ENCODE data around the gene SLAIN1. TPM values are rescaled to one million over a fixed set of nuclear protein-coding genes. Genes with fewer than 3 reads are reported as not detected.

The SLAIN1 gene
- total and polyA plus RNA-seq, 2 donors (not counting 3 experiments of a cell fraction or from before 2014, with no cell fraction given) = 4.1 to 4.3 TPM

GRCh38 chr13:77691871-77692270 lies 5.6 kb upstream of the SLAIN1 start:
- Histone ChIP-seq H3K4me1 (ENCODE audit: control insufficient read depth, extremely low read depth, insufficient read depth, low read length) (no peaks in the 10 kb centered on the region), H3K36me3 (ENCODE audit: control insufficient read depth in 2 of 2, extremely low read depth in 1 of 2, insufficient read depth in 2 of 2, low read length in 2 of 2) (no peaks in the 10 kb centered on the region), H2AFZ (ENCODE audit: low read depth, low read length) (no peak overlapping the region), H3K9me3 (replicated peaks; ENCODE audit: control insufficient read depth, insufficient read depth, low read length) (no peaks in the 10 kb centered on the region), H3K4me2 (ENCODE audit: insufficient read depth, low read length) (no peak overlapping the region), H3K9ac (replicated peaks; ENCODE audit: extremely low read depth, insufficient read depth, low read length) (no peak overlapping the region), H3K9me1 (replicated peaks; ENCODE audit: control insufficient read depth, extremely low read depth, insufficient read depth, low read length) (no peaks in the 10 kb centered on the region), H4K20me1 (replicated peaks; ENCODE audit: control insufficient read depth, extremely low read depth, insufficient read depth, low read length) (no peaks in the 10 kb centered on the region), H3K79me2 (ENCODE audit: control insufficient read depth, insufficient read depth, low read length) (no peaks in the 10 kb centered on the region), H3K27me3 (ENCODE audit: control insufficient read depth in 2 of 2, insufficient read depth in 2 of 2, low read length in 2 of 2) (peaks cover 7 to 19% of the 10 kb centered on the region in 2 experiments), H3K4me3 (replicated peaks in 1 of 3; ENCODE audit: insufficient read depth in 1 of 3, low read depth in 1 of 3, low read length in 3 of 3) (no peak overlapping the region), H3K27ac (ENCODE audit: insufficient read depth, low read depth, low read length) (no peak overlapping the region)
- POLR2A ChIA-PET = no interaction called here
- no TSS peak for BruUV-seq (replicated peaks)
- no peak for TF ChIP-seq MAX (IDR thresholded peaks at IDR 0.05; ENCODE audit: insufficient read depth, insufficient read length)
- CTCF ChIA-PET = interaction anchor here (1.1 to 2.1 kb wide), 4 partner anchors 9 to 429 kb away, joined by 3 to 9 read pairs (median 4); no protein-coding TSS in a partner anchor
- dilution Hi-C loops (cut with MboI; ENCODE audit: extremely low pct_ligation_motif_present, low sequenced_read_pairs) (no loop called here), intact Hi-C loops (cut with micrococcal nuclease) (loop anchor here (5.0 kb wide), 1 partner anchor 1115 kb away; no protein-coding TSS in a partner anchor)
- no peak for FAIRE-seq
- no peak for DNase-seq (ENCODE audit: low read depth, low spot score)

DNA sequence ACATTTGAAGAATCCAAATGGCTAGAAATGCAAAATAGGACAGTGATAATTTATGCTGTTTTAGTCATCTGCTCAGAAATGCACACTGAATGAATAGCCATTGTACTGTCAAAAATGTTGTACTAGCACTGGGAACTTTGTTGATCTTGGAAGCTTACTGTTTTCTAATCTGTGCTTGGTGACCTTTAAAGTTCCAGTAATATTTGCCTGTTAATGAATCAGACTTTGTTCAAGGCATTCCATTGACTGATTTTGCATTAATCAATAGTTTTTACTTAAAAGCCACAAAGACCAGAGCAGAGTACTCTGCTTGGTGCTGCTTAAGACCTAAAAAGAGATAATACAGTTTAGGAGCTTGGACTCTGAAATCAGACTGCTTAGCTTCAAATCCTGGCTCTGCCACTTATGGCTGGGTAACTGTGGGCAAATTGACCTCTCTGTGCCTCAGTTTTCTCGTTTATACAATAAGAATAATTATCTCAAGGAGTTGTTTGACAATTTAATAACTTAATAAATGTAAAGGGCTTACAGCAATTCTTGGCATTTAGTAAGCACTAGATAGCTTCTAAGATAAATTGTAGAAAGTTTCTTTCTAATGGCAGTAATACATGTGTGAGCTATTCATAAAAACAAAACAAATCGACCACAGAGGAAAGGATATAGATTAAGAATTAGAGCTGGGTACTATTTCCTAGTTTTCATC lies 4.6 kb upstream of the SLAIN1 start:
- dilution Hi-C loops (cut with MboI; ENCODE audit: extremely low pct_ligation_motif_present, low sequenced_read_pairs) (no loop called here), intact Hi-C loops (cut with micrococcal nuclease) (loop anchor here (5.0 kb wide), 1 partner anchor 1114 kb away; no protein-coding TSS in a partner anchor)
- no peak for FAIRE-seq
- Histone ChIP-seq H3K9me3 (replicated peaks; ENCODE audit: control insufficient read depth, insufficient read depth, low read length) (no peaks in the 10 kb centered on the region), H4K20me1 (replicated peaks; ENCODE audit: control insufficient read depth, extremely low read depth, insufficient read depth, low read length) (no peaks in the 10 kb centered on the region), H3K79me2 (ENCODE audit: control insufficient read depth, insufficient read depth, low read length) (no peaks in the 10 kb centered on the region), H3K9me1 (replicated peaks; ENCODE audit: control insufficient read depth, extremely low read depth, insufficient read depth, low read length) (no peaks in the 10 kb centered on the region), H3K36me3 (ENCODE audit: control insufficient read depth in 2 of 2, extremely low read depth in 1 of 2, insufficient read depth in 2 of 2, low read length in 2 of 2) (no peaks in the 10 kb centered on the region), H2AFZ (ENCODE audit: low read depth, low read length) (no peak overlapping the region), H3K9ac (replicated peaks; ENCODE audit: extremely low read depth, insufficient read depth, low read length) (no peak overlapping the region), H3K4me2 (ENCODE audit: insufficient read depth, low read length) (no peak overlapping the region), H3K4me1 (ENCODE audit: control insufficient read depth, extremely low read depth, insufficient read depth, low read length) (no peaks in the 10 kb centered on the region), H3K27ac (ENCODE audit: insufficient read depth, low read depth, low read length) (no peak overlapping the region), H3K4me3 (replicated peaks in 1 of 3; ENCODE audit: insufficient read depth in 1 of 3, low read depth in 1 of 3, low read length in 3 of 3) (no peak overlapping the region), H3K27me3 (ENCODE audit: control insufficient read depth in 2 of 2, insufficient read depth in 2 of 2, low read length in 2 of 2) (peaks cover 7 to 21% of the 10 kb centered on the region in 2 experiments)
- POLR2A ChIA-PET = no interaction called here
- no TSS peak for BruUV-seq (replicated peaks)
- no peak for TF ChIP-seq MYC (IDR thresholded peaks at IDR 0.05; ENCODE audit: low read depth, low read length)
- TF ChIP-seq, protein P1, sequence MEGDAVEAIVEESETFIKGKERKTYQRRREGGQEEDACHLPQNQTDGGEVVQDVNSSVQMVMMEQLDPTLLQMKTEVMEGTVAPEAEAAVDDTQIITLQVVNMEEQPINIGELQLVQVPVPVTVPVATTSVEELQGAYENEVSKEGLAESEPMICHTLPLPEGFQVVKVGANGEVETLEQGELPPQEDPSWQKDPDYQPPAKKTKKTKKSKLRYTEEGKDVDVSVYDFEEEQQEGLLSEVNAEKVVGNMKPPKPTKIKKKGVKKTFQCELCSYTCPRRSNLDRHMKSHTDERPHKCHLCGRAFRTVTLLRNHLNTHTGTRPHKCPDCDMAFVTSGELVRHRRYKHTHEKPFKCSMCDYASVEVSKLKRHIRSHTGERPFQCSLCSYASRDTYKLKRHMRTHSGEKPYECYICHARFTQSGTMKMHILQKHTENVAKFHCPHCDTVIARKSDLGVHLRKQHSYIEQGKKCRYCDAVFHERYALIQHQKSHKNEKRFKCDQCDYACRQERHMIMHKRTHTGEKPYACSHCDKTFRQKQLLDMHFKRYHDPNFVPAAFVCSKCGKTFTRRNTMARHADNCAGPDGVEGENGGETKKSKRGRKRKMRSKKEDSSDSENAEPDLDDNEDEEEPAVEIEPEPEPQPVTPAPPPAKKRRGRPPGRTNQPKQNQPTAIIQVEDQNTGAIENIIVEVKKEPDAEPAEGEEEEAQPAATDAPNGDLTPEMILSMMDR (IDR thresholded peaks at IDR 0.05; ENCODE audit: extremely low read depth in 1 of 2, insufficient read depth in 1 of 2, low read depth in 1 of 2, low read length in 2 of 2) = no peak
- TF ChIP-seq MAX (IDR thresholded peaks at IDR 0.05; ENCODE audit: insufficient read depth, insufficient read length) = no peak
- no peak for TF ChIP-seq GATA2 (IDR thresholded peaks at IDR 0.05; ENCODE audit: insufficient read depth, insufficient read length, low read depth, low read length)
- TF ChIP-seq POLR2AphosphoS5 (IDR thresholded peaks at IDR 0.05; ENCODE audit: insufficient read depth, low read depth, low read length) = no peak
- no peak for TF ChIP-seq FOS (IDR thresholded peaks at IDR 0.05; ENCODE audit: borderline replicate concordance, insufficient read depth, low read length)
- TF ChIP-seq JUN (IDR thresholded peaks at IDR 0.05; ENCODE audit: borderline replicate concordance, insufficient read depth, insufficient read length, low read depth) = no peak
- no peak for TF ChIP-seq POLR2A (IDR thresholded peaks at IDR 0.05; ENCODE audit: low read depth, low read length)
- TF ChIP-seq EZH2 (IDR thresholded peaks at IDR 0.05; ENCODE audit: borderline replicate concordance, low read depth, low read length, severe bottlenecking) = no peak
- peak; percentile 39 for DNase-seq (ENCODE audit: low read depth, low spot score)
- CTCF ChIA-PET = interaction anchor here (1.0 to 2.1 kb wide), 4 partner anchors 21 to 428 kb away, joined by 3 to 9 read pairs (median 4); no protein-coding TSS in a partner anchor
